ENCODE measurements around the gene CLASP1. TPM values are rescaled to one million over a fixed set of nuclear protein-coding genes. Genes with fewer than 3 reads are reported as not detected.

CLASP1 gene
- total and polyA plus RNA-seq, 2 experiments from 2014 or later, result 16.6 to 56.3 TPM

GRCh38 chr2:121362774-121363173 is 286.5 kb downstream of the CLASP1 start:
- no peak overlapping the region for H3K4me2 ChIP-seq
- H3K27me3 ChIP-seq (ENCODE audit: insufficient read depth), result no peaks in the 10 kb centered on the region
- no peaks in the 10 kb centered on the region for H3K9me3 Mint-ChIP-seq
- H3K27ac Mint-ChIP-seq, result no peak overlapping the region
- H3F3A ChIP-seq (replicated peaks; ENCODE audit: low read depth), result no peaks in the 10 kb centered on the region
- peaks cover 6% of the 10 kb centered on the region; the same call in 1 of the 2 replicates for H3K36me3 ChIP-seq (ENCODE audit: insufficient read depth)
- H3K27me3 Mint-ChIP-seq (ENCODE audit: insufficient read depth, low read depth, poor library complexity), result peaks cover 10% of the 10 kb centered on the region
- H2AFZ ChIP-seq, result no peak overlapping the region
- H3K36me3 Mint-ChIP-seq (ENCODE audit: low read depth), result peaks cover 22% of the 10 kb centered on the region
- H3K27ac ChIP-seq (ENCODE audit: low read depth), result no peak overlapping the region
- DNase-seq (ENCODE audit: low spot score) (no peak), ATAC-seq (no peak)
- H3K79me2 ChIP-seq (replicated peaks; ENCODE audit: insufficient read depth), result no peaks in the 10 kb centered on the region
- H4K20me1 ChIP-seq (replicated peaks; ENCODE audit: insufficient read depth), result peaks cover 7% of the 10 kb centered on the region
- H3K4me1 Mint-ChIP-seq, result no peaks in the 10 kb centered on the region
- no peak overlapping the region for H3K4me3 ChIP-seq
- no peak for TF ChIP-seq CTCF (conservative IDR thresholded peaks at IDR 0.05; ENCODE audit: low read depth in 2 of 2)
- TF ChIP-seq ZNF114 (CRISPR knock-in tag; IDR thresholded peaks at IDR 0.05), result no peak
- TF ChIP-seq EZH2 (IDR thresholded peaks at IDR 0.05; ENCODE audit: low read depth, unreplicated experiment), result no peak
- no peak for TF ChIP-seq ETS1 (IDR thresholded peaks at IDR 0.05)
- no peak for TF ChIP-seq JUNB (IDR thresholded peaks at IDR 0.05; ENCODE audit: unreplicated experiment)
- no peak for TF ChIP-seq EZH2phosphoT487 (IDR thresholded peaks at IDR 0.05; ENCODE audit: unreplicated experiment)
- TF ChIP-seq NANOG (IDR thresholded peaks at IDR 0.05; ENCODE audit: borderline replicate concordance), result no peak
- TF ChIP-seq STAT1 (IDR thresholded peaks at IDR 0.05; ENCODE audit: unreplicated experiment), result no peak
- no peak for TF ChIP-seq POLR2AphosphoS5 (IDR thresholded peaks at IDR 0.05; ENCODE audit: low read depth)
- TF ChIP-seq REST (IDR thresholded peaks at IDR 0.05; ENCODE audit: unreplicated experiment), result no peak
- TF ChIP-seq CREB1 (CRISPR knock-in tag; IDR thresholded peaks at IDR 0.05; ENCODE audit: low read depth), result no peak
- TF ChIP-seq ZNF331 (CRISPR knock-in tag; IDR thresholded peaks at IDR 0.05; ENCODE audit: low read depth), result no peak
- no peak for TF ChIP-seq ZNF462 (CRISPR knock-in tag; IDR thresholded peaks at IDR 0.05)
- no peak overlapping the region for H3K4me3 Mint-ChIP-seq
- H3K9me2 ChIP-seq (ENCODE audit: insufficient read depth), result no peaks in the 10 kb centered on the region
- no peaks in the 10 kb centered on the region for H3K4me1 ChIP-seq (ENCODE audit: insufficient read depth)
